ENCODE measurements around the gene TNFSF18. TPM values are rescaled to one million over a fixed set of nuclear protein-coding genes. Genes with fewer than 3 reads are reported as not detected.

Gene TNFSF18
- total RNA-seq, 1 experiment from 2014 or later, result not detected

DNA sequence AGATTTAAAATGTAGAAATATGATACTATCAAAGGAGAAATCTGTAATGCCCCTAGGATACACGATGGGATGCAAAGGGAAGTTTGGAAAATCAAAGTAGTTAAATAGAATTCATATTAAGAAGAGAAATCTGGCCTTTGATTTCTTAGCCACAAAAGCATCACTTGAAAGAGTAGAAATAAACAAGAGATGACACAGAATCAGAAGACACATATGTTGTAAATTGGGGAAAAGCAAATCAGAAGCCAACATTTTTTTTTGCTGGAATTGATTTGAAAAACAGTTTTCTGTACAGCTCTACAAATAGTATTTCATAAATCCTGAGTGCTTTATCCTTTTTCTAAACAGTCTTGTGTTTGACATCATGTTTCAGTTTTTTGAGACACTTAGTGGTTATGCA is 12.4 kb upstream of the TNFSF18 start:
- POLR2A ChIA-PET, result no interaction called here

DNA sequence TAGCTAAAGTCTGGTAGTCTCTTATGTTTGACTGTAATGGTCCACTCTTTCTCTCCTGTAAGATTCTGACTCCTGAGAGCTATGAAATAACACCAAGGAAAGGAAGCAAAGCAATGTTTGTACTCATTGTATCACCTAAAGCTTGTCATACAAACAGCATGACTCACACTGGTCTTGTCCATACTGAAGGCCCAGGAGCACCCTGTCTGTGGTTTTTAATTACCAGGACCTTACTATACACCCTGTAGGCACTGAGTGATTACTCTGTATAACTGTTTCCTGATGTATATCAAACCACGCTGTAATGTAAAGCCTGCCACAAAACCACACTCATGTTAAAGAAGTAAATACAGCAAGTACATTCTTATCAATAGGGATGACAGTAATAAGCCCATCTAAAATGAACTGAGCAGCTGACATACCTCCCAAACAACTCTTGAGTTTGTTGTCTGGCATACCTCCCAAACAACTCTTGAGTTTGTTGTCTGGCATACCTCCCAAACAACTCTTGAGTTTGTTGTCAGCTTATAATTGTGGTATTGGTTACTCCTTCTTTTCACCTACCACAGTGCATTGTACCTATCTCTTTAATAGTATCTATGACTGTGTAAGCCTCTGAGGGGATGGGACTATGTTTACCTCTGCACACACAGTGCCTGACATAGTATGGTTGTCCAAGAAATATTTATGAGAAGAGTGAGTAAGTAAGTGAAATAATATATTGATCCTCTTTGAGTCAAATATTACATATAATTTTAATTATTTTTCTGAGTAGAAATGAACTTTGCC is 11.6 kb upstream of the TNFSF18 start:
- Mint-ChIP-seq H3K27me3 (ENCODE audit: low read depth) (no peaks in the 10 kb centered on the region), H3K4me1 (peaks cover 5% of the 10 kb centered on the region; the same call in 1 of the 2 replicates), H3K27ac (no peak overlapping the region), H3K9me3 (peaks cover 8% of the 10 kb centered on the region), H3K36me3 (no peaks in the 10 kb centered on the region), H3K4me3 (no peak overlapping the region)
- ChIA-PET POLR2A (no interaction called here), CTCF (no interaction called here)
- DNase-seq (ENCODE audit: low spot score) (no peak), ATAC-seq (no peak)
- TF ChIP-seq GABPB1 (CRISPR knock-in tag; IDR thresholded peaks at IDR 0.05) (no peak), TEAD1 (CRISPR knock-in tag; IDR thresholded peaks at IDR 0.05) (no peak), FOXK1 (CRISPR knock-in tag; IDR thresholded peaks at IDR 0.05) (no peak), ERG (CRISPR knock-in tag; IDR thresholded peaks at IDR 0.05) (no peak)
- TF ChIP-seq, protein P1, sequence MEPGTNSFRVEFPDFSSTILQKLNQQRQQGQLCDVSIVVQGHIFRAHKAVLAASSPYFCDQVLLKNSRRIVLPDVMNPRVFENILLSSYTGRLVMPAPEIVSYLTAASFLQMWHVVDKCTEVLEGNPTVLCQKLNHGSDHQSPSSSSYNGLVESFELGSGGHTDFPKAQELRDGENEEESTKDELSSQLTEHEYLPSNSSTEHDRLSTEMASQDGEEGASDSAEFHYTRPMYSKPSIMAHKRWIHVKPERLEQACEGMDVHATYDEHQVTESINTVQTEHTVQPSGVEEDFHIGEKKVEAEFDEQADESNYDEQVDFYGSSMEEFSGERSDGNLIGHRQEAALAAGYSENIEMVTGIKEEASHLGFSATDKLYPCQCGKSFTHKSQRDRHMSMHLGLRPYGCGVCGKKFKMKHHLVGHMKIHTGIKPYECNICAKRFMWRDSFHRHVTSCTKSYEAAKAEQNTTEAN (CRISPR knock-in tag; IDR thresholded peaks at IDR 0.05), result no peak

More for the DNA sequence above, 12.4 kb upstream of the TNFSF18 start:
- no peak for TF ChIP-seq ZNF423 (CRISPR knock-in tag; IDR thresholded peaks at IDR 0.05)
- peaks cover 5% of the 10 kb centered on the region; the same call in 1 of the 2 replicates for H3K4me1 Mint-ChIP-seq
- no peak overlapping the region for H3K4me3 Mint-ChIP-seq
- no peak for DNase-seq (ENCODE audit: low spot score)
- ATAC-seq, result no peak
- no peaks in the 10 kb centered on the region for H3K27me3 Mint-ChIP-seq (ENCODE audit: low read depth)
- H3K27ac Mint-ChIP-seq, result no peak overlapping the region
- CTCF ChIA-PET, result no interaction called here
- H3K36me3 Mint-ChIP-seq, result no peaks in the 10 kb centered on the region
- H3K9me3 Mint-ChIP-seq, result peaks cover 8% of the 10 kb centered on the region

DNA sequence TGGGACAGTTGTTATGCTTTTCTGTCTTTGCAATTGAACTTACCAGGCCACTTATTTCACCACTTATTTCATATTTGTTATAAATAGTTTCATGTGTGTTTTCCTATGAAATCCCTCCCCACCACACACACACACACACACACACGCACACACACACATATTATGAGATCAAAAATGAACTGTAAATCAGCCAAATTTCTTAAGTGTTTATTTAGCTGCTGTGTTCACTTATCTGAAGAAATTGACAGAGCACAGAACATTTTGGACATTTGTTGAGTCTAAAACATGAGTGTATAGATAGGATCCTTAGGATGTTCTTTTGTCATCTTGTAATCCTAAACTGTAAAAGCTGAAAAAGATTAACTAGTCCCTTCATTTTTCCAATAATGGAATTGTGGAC is 7.8 kb upstream of the TNFSF18 start:
- CTCF ChIA-PET, result no interaction called here
- DNase-seq (ENCODE audit: low spot score), result no peak
- no peak for ATAC-seq
- no peak overlapping the region for H3K27ac Mint-ChIP-seq
- H3K9me3 Mint-ChIP-seq, result no peaks in the 10 kb centered on the region
- H3K27me3 Mint-ChIP-seq (ENCODE audit: low read depth), result no peaks in the 10 kb centered on the region
- H3K36me3 Mint-ChIP-seq, result no peaks in the 10 kb centered on the region
- TF ChIP-seq ERG (CRISPR knock-in tag; IDR thresholded peaks at IDR 0.05) (no peak), ZNF423 (CRISPR knock-in tag; IDR thresholded peaks at IDR 0.05) (no peak), FOXP4 (CRISPR knock-in tag; IDR thresholded peaks at IDR 0.05) (no peak), SMAD3 (CRISPR knock-in tag; IDR thresholded peaks at IDR 0.05; ENCODE audit: borderline replicate concordance) (no peak), KAT7 (CRISPR knock-in tag; IDR thresholded peaks at IDR 0.05; ENCODE audit: borderline replicate concordance) (no peak), GRHL2 (CRISPR knock-in tag; IDR thresholded peaks at IDR 0.05; ENCODE audit: insufficient replicate concordance, severe bottlenecking) (no peak), CREM (CRISPR knock-in tag; IDR thresholded peaks at IDR 0.05) (no peak), NR2C2 (CRISPR knock-in tag; IDR thresholded peaks at IDR 0.05) (no peak), TP53 (CRISPR knock-in tag; IDR thresholded peaks at IDR 0.05) (no peak)
- TF ChIP-seq, protein P2, sequence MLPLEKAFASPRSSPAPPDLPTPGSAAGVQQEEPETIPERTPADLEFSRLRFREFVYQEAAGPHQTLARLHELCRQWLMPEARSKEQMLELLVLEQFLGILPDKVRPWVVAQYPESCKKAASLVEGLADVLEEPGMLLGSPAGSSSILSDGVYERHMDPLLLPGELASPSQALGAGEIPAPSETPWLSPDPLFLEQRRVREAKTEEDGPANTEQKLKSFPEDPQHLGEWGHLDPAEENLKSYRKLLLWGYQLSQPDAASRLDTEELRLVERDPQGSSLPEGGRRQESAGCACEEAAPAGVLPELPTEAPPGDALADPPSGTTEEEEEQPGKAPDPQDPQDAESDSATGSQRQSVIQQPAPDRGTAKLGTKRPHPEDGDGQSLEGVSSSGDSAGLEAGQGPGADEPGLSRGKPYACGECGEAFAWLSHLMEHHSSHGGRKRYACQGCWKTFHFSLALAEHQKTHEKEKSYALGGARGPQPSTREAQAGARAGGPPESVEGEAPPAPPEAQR (CRISPR knock-in tag; IDR thresholded peaks at IDR 0.05), result no peak
- TF ChIP-seq, protein P3, sequence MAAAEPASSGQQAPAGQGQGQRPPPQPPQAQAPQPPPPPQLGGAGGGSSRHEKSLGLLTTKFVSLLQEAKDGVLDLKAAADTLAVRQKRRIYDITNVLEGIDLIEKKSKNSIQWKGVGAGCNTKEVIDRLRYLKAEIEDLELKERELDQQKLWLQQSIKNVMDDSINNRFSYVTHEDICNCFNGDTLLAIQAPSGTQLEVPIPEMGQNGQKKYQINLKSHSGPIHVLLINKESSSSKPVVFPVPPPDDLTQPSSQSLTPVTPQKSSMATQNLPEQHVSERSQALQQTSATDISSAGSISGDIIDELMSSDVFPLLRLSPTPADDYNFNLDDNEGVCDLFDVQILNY (CRISPR knock-in tag; IDR thresholded peaks at IDR 0.05), result no peak
- TF ChIP-seq, protein P4, sequence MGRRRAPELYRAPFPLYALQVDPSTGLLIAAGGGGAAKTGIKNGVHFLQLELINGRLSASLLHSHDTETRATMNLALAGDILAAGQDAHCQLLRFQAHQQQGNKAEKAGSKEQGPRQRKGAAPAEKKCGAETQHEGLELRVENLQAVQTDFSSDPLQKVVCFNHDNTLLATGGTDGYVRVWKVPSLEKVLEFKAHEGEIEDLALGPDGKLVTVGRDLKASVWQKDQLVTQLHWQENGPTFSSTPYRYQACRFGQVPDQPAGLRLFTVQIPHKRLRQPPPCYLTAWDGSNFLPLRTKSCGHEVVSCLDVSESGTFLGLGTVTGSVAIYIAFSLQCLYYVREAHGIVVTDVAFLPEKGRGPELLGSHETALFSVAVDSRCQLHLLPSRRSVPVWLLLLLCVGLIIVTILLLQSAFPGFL (CRISPR knock-in tag; IDR thresholded peaks at IDR 0.05; ENCODE audit: borderline replicate concordance), result no peak
- POLR2A ChIA-PET, result no interaction called here
- no peak overlapping the region for H3K4me3 Mint-ChIP-seq
- no peaks in the 10 kb centered on the region for H3K4me1 Mint-ChIP-seq
